Caco-2 (cell line): ENCODE measurements around the gene MICALL2. TPM values are rescaled to one million over a fixed set of nuclear protein-coding genes. Genes with fewer than 3 reads are reported as not detected.
A peak's percentile ranks its signal among the peaks of the same experiment; 100 is the strongest.

ENCODE experiments used
- BruUV-seq: library from RNA; stranded (reverse); fragments of 400-500 nt; replicated peaks from 2 replicates; lab custom pipeline; 2021; lab: Mats Ljungman, UMichigan
- CTCF ChIA-PET: fragments of 300-600 bp; sonication (Branson Sonifier 250); formaldehyde crosslinking; loops from one replicate; lab custom pipeline; 2022; ENCODE audit warnings: antibody characterized with exemption; lab: Charles Lee
- POLR2A ChIA-PET: fragments of 300-600 bp; sonication (Branson Sonifier 250); formaldehyde crosslinking; loops from one replicate; lab custom pipeline; 2022; ENCODE audit warnings: antibody characterized with exemption; lab: Charles Lee
- DNase-seq, 2 experiments: peaks; one replicate each; pipeline versions ENCODE4 v3.0.0 to v3.0.0-alpha.2; 2020 to 2022
- H3K27me3 ChIP-seq: replicated peaks from 2 replicates; pipeline ENCODE4 v1.6.0; 2011; ENCODE audit warnings: low read length; ENCODE audit not compliant: control insufficient read depth, insufficient read depth
- H3K36me3 ChIP-seq: 2 replicates; pipeline ENCODE4 v1.5.1; 2011; ENCODE audit warnings: low read length; ENCODE audit not compliant: control insufficient read depth, insufficient read depth
- H3K4me1 ChIP-seq: fragments of 250-450 bp; sonication (Bioruptor Pico); 2 replicates; pipeline ENCODE4 v1.5.1; 2020; ENCODE audit warnings: mild to moderate bottlenecking
- H3K4me3 ChIP-seq: 2 replicates; pipeline ENCODE4 v1.5.1; 2011; ENCODE audit warnings: low read depth, mild to moderate bottlenecking, control low read depth, low read length
- H3K9me3 ChIP-seq: fragments of 250-450 bp; sonication (Bioruptor Pico); 2 replicates; pipeline ENCODE4 v1.5.1; 2020; ENCODE audit warnings: mild to moderate bottlenecking, moderate library complexity
- H3K27ac Mint-ChIP-seq: one replicate; pipeline ENCODE4 v1.8.0; 2022; ENCODE audit warnings: mixed read lengths; ENCODE audit not compliant: unreplicated experiment
- H3K27me3 Mint-ChIP-seq: one replicate; pipeline ENCODE4 v1.8.0; 2022; ENCODE audit warnings: mixed read lengths; ENCODE audit not compliant: insufficient read depth, unreplicated experiment
- H3K36me3 Mint-ChIP-seq: one replicate; pipeline ENCODE4 v1.8.0; 2022; ENCODE audit warnings: mild to moderate bottlenecking, mixed read lengths; ENCODE audit not compliant: insufficient read depth, unreplicated experiment
- H3K4me1 Mint-ChIP-seq: one replicate; pipeline ENCODE4 v1.8.0; 2022; ENCODE audit warnings: low read depth, mixed read lengths; ENCODE audit not compliant: unreplicated experiment
- H3K4me3 Mint-ChIP-seq: one replicate; pipeline ENCODE4 v1.8.0; 2022; ENCODE audit warnings: mild to moderate bottlenecking, moderate library complexity, mixed read lengths; ENCODE audit not compliant: unreplicated experiment
- H3K9me3 Mint-ChIP-seq: one replicate; pipeline ENCODE4 v1.8.0; 2022; ENCODE audit warnings: mixed read lengths; ENCODE audit not compliant: unreplicated experiment
- intact Hi-C: fragments of 100-400 bp; cut with micrococcal nuclease; formaldehyde crosslinking; loops from one replicate; pipeline ENCODE4 v1.10.0; 2022; ENCODE audit not compliant: unreplicated experiment
- total RNA-seq: library from RNA; stranded (reverse); gene quantifications from 2 replicates; pipeline ENCODE4 v1.2.3, GENCODE V29; 2022
- TF ChIP-seq, protein P1 (sequence below), 2 experiments: fragments of 200-600 bp in 1 of 2; IDR thresholded peaks; 1 replicate in 1 of 2; 2 replicates in 1 of 2; pipeline versions ENCODE4 v1.5.1 to v1.8.0; 2011 to 2022; ENCODE audit warnings: antibody characterized with exemption in 1 of 2, control low read depth in 1 of 2, inconsistent platforms in 1 of 2, low read depth in 1 of 2, low read length in 1 of 2, mild to moderate bottlenecking in 1 of 2, moderate library complexity in 1 of 2; ENCODE audit not compliant: insufficient read depth in 1 of 2, severe bottlenecking in 1 of 2, unreplicated experiment in 1 of 2

MICALL2 gene
- total RNA-seq, 1 experiment from 2014 or later: 14.7 TPM

DNA sequence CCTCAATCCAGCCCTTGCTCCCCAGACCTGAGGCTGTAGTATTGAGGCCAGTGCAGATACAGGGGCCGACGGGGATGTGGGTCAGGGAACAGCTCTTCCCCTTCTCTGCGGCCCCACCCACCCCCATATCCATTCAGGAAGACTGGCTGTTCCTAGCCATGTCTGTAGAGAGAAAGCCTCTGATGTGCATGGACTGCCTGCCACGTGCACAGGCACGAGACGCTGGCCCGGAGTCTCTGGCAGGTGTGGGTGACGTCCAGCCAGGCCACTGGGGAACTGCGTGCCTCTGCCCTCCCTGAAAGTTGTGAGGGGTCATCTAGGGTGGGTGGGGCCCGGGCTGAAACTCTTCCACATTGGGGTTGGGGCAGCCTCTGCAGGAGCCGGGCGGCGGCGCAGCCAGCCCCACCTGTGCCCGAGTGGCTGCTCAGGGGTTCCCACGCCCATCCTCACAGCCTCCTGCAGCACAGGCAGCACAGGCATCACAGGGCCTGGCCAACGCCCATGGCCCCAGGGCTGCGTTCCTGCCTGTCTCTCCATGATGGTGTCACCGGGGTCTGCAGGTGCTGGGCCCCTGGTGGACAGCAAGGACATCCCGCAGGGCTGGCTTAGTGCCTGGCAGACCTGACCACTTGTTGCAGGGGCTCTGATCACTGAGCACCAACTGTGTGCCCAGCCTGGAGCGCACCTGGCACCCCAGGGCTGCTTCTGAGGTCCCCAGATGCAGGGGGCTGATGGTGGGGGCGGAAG, 27.5 kb downstream of the MICALL2 start:
- H3K4me1 ChIP-seq: peaks cover 14% of the 10 kb centered on the region; the same call in 1 of the 2 replicates
- peak overlapping the region; percentile 5 for H3K4me3 Mint-ChIP-seq
- H3K9me3 ChIP-seq: no peaks in the 10 kb centered on the region
- no TSS peak for BruUV-seq
- peaks cover 6% of the 10 kb centered on the region for H3K4me1 Mint-ChIP-seq
- no peaks in the 10 kb centered on the region for H3K9me3 Mint-ChIP-seq
- peaks cover 2% of the 10 kb centered on the region for H3K27me3 Mint-ChIP-seq
- H3K27me3 ChIP-seq: no peaks in the 10 kb centered on the region
- POLR2A ChIA-PET: no interaction called here
- no peaks in the 10 kb centered on the region for H3K36me3 ChIP-seq
- no peak overlapping the region for H3K4me3 ChIP-seq
- DNase-seq: peak; percentile 26 to 68
- intact Hi-C loops: no loop called here
- TF ChIP-seq, protein P1, sequence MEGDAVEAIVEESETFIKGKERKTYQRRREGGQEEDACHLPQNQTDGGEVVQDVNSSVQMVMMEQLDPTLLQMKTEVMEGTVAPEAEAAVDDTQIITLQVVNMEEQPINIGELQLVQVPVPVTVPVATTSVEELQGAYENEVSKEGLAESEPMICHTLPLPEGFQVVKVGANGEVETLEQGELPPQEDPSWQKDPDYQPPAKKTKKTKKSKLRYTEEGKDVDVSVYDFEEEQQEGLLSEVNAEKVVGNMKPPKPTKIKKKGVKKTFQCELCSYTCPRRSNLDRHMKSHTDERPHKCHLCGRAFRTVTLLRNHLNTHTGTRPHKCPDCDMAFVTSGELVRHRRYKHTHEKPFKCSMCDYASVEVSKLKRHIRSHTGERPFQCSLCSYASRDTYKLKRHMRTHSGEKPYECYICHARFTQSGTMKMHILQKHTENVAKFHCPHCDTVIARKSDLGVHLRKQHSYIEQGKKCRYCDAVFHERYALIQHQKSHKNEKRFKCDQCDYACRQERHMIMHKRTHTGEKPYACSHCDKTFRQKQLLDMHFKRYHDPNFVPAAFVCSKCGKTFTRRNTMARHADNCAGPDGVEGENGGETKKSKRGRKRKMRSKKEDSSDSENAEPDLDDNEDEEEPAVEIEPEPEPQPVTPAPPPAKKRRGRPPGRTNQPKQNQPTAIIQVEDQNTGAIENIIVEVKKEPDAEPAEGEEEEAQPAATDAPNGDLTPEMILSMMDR (IDR thresholded peaks at IDR 0.05; ENCODE audit: insufficient read depth in 1 of 2, low read depth in 1 of 2, low read length in 1 of 2, severe bottlenecking in 1 of 2, unreplicated experiment in 1 of 2): no peak
- CTCF ChIA-PET: interaction anchor here (0.6 to 1.4 kb wide), 12 partner anchors 9 to 248 kb away, joined by 3 to 13 read pairs (median 3); no protein-coding TSS in a partner anchor
- no peak overlapping the region for H3K27ac Mint-ChIP-seq
- peaks cover 7% of the 10 kb centered on the region for H3K36me3 Mint-ChIP-seq

DNA sequence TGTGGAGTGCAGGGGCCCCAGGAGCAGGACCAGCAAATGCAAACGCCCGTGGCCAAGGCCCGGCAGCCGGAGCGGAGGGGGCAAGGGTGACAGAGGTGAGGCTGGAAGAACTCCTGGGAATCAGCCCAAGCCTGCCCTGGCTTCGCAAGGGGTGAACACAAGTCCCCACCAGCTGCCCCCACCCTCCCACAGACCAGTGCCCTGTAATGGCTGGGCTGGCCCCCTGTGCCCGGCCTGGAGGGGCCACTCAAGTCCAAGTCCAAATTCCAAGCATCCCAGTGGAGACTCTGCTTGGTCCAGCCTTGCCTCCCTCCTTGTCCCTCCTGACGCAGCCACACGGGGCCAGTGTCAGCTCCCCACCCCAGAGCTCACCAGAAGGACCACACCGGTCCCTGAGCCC, 28.0 kb downstream of the MICALL2 start:
- H3K9me3 Mint-ChIP-seq: no peaks in the 10 kb centered on the region
- Histone ChIP-seq H3K9me3 (no peaks in the 10 kb centered on the region), H3K4me1 (peaks cover 14% of the 10 kb centered on the region; the same call in 1 of the 2 replicates), H3K36me3 (no peaks in the 10 kb centered on the region), H3K27me3 (no peaks in the 10 kb centered on the region), H3K4me3 (no peak overlapping the region)
- peaks cover 7% of the 10 kb centered on the region for H3K36me3 Mint-ChIP-seq
- H3K27ac Mint-ChIP-seq: no peak overlapping the region
- DNase-seq: no peak
- no TSS peak for BruUV-seq
- ChIA-PET CTCF (interaction anchor here (0.5 to 0.7 kb wide), 2 partner anchors 196 to 206 kb away, joined by 3 read pairs; no protein-coding TSS in a partner anchor), POLR2A (interaction anchor here (0.6 kb wide), 1 partner anchor 44 kb away, joined by 3 read pairs; no protein-coding TSS in a partner anchor)
- peaks cover 2% of the 10 kb centered on the region for H3K27me3 Mint-ChIP-seq
- intact Hi-C loops: no loop called here
- peaks cover 6% of the 10 kb centered on the region for H3K4me1 Mint-ChIP-seq
- TF ChIP-seq, protein P1 (IDR thresholded peaks at IDR 0.05; ENCODE audit: insufficient read depth in 1 of 2, low read depth in 1 of 2, low read length in 1 of 2, severe bottlenecking in 1 of 2, unreplicated experiment in 1 of 2): no peak
- no peak overlapping the region for H3K4me3 Mint-ChIP-seq

DNA sequence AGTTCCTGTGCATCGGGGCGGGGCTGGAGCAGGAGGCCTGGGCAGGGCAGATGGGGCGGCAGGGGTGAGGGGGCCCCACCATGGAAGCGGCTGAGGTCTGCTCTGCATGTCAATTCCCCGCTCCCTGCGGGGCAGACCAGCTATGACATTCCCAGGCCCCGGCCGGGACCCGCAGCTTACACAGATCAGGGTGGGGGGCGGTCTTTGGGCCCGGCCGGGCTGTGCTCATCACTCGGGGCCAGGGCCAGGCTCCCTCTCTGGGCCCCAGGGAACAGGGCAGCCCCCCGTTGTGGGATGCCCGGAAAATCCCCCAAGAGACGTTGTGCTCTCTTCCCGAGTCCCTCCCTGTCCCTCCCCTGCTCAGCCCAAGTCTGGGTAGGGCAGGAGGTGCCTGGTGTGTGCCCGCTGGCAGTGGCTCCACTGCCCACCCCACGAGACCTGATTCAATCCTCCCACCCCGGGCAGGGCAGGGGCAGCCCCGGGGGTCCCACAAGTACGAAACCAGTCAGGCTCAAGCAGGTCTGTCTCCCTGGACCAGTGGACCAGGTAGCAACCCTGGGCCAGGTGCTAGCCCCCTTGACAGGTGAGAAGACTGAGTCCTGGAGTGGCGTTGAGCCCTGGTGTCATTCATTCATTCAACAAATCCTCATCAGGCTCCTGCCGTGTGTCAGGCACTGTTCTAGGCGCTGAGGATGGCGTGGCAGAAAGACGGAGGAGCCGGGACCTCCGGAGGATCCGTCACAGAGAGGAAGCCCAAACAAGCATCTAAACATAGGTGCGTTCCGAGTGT, 29.0 kb downstream of the MICALL2 start:
- CTCF ChIA-PET: no interaction called here

More for the DNA sequence above, 29.0 kb downstream of the MICALL2 start:
- H3K4me3 Mint-ChIP-seq: no peak overlapping the region
- Histone ChIP-seq H3K36me3 (no peaks in the 10 kb centered on the region), H3K4me1 (peaks cover 14% of the 10 kb centered on the region; the same call in 1 of the 2 replicates), H3K9me3 (no peaks in the 10 kb centered on the region), H3K27me3 (no peaks in the 10 kb centered on the region), H3K4me3 (no peak overlapping the region)
- peaks cover 2% of the 10 kb centered on the region for H3K27me3 Mint-ChIP-seq
- H3K36me3 Mint-ChIP-seq: peaks cover 7% of the 10 kb centered on the region
- POLR2A ChIA-PET: interaction anchor here (0.6 kb wide), 1 partner anchor 43 kb away, joined by 3 read pairs; no protein-coding TSS in a partner anchor
- no peak for DNase-seq
- peaks cover 6% of the 10 kb centered on the region for H3K4me1 Mint-ChIP-seq
- BruUV-seq: no TSS peak
- TF ChIP-seq, protein P1 (IDR thresholded peaks at IDR 0.05; ENCODE audit: insufficient read depth in 1 of 2, low read depth in 1 of 2, low read length in 1 of 2, severe bottlenecking in 1 of 2, unreplicated experiment in 1 of 2): no peak
- no peaks in the 10 kb centered on the region for H3K9me3 Mint-ChIP-seq
- intact Hi-C loops: no loop called here
- no peak overlapping the region for H3K27ac Mint-ChIP-seq
